Body of pancreas (tissue), 4 donors: ENCODE results near the gene PPP3CB.

Experiments
- POLR2A ChIP-seq, 3 donors: fragments of 450-650 bp; IDR thresholded peaks; one replicate each; pipeline ENCODE4 v1.6.1; 2016; ENCODE audit warnings: antibody characterized with exemption in 3 of 3, mild to moderate bottlenecking in 2 of 3
- TF ChIP-seq, protein P1 (sequence below), 7 experiments: fragments of 450-650 bp in 4 of 7; fragments of 200-600 bp in 3 of 7; sonication (generic) in 3 of 7; IDR thresholded peaks; one replicate each; pipeline ENCODE4 v1.5.1; 2016 to 2019; ENCODE audit warnings: antibody characterized with exemption in 7 of 7

DNA sequence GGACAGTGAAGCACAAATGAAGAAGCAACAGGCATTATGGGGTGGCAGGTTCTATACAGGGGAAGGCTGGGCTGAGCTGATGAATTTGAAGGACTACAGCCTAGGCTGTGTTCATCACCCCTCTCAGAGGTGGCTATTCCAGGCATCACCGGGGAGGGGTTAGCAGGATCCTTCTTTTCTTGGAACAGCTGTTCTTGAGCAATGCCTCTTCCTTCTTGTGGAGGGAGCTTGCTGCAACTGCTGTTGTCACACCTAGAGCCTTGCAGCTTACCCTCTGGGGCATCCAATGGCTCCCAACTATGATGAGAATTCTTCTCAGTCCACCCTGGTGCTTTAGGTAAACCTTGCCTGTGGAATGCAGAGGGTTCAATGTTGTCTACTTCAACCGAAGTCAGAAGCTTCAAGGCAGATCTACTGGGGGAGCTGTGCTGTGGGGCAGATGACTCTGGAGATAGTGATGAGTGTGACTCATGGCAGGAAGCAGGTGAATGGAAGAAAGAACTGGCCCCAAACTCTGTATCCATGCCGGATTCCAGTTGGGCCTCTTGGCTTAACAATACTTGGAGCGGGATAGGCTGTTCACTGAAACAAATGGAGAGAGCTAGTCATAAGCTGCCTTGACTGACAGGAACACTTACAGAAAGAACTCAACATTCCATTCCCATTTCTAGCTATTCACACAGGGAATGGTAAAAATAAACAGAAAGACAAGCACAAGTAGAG is 21.5 kb upstream of the PPP3CB start:
- TF ChIP-seq, protein P1, sequence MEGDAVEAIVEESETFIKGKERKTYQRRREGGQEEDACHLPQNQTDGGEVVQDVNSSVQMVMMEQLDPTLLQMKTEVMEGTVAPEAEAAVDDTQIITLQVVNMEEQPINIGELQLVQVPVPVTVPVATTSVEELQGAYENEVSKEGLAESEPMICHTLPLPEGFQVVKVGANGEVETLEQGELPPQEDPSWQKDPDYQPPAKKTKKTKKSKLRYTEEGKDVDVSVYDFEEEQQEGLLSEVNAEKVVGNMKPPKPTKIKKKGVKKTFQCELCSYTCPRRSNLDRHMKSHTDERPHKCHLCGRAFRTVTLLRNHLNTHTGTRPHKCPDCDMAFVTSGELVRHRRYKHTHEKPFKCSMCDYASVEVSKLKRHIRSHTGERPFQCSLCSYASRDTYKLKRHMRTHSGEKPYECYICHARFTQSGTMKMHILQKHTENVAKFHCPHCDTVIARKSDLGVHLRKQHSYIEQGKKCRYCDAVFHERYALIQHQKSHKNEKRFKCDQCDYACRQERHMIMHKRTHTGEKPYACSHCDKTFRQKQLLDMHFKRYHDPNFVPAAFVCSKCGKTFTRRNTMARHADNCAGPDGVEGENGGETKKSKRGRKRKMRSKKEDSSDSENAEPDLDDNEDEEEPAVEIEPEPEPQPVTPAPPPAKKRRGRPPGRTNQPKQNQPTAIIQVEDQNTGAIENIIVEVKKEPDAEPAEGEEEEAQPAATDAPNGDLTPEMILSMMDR (IDR thresholded peaks at IDR 0.05) = no peak
- no peak for TF ChIP-seq POLR2A (IDR thresholded peaks at IDR 0.05)
